Endothelial cell of umbilical vein (primary cell): Measurements from ENCODE around the gene LDLRAD3. TPM values are rescaled to one million over a fixed set of nuclear protein-coding genes. Genes with fewer than 3 reads are reported as not detected.

Experiments used
- BruUV-seq: library from RNA; stranded (reverse); fragments of 400-500 nt; replicated peaks from 2 replicates; lab custom pipeline; 2021; lab: Mats Ljungman, UMichigan
- CTCF ChIA-PET: fragments of 300-600, 350-600 bp; sonication (Branson Sonifier 250); formaldehyde crosslinking; loops from one replicate; lab custom pipeline; 2021; ENCODE audit warnings: antibody characterized with exemption, inconsistent platforms; lab: Charles Lee
- POLR2A ChIA-PET: fragments of 300-600, 350-600 bp; sonication (Branson Sonifier 250); formaldehyde crosslinking; loops from one replicate; lab custom pipeline; 2021; ENCODE audit warnings: antibody characterized with exemption, inconsistent platforms; lab: Charles Lee
- DNase-seq: peaks from one replicate; pipeline ENCODE4 v3.0.0-alpha.2; 2011; ENCODE audit warnings: low read depth, low spot score
- FAIRE-seq: peaks from 2 replicates; lab custom pipeline; 2011; peaks lifted over from hg19 to GRCh38; lab: Jason Lieb, UNC
- H2AFZ ChIP-seq: 2 replicates; pipeline ENCODE4 v1.6.0; 2012; ENCODE audit warnings: low read depth, low read length, control low read depth, inconsistent platforms
- H3K27ac ChIP-seq: 2 replicates; pipeline ENCODE4 v1.5.1; 2011; ENCODE audit warnings: low read depth, mild to moderate bottlenecking, control low read depth, low read length, moderate library complexity; ENCODE audit not compliant: insufficient read depth
- H3K27me3 ChIP-seq, 2 experiments: 2 replicates each; pipeline versions ENCODE4 v1.6.0 to v1.6.1; 2011; ENCODE audit warnings: low read length in 2 of 2, mixed read lengths in 1 of 2; ENCODE audit not compliant: control insufficient read depth in 2 of 2, insufficient read depth in 2 of 2
- H3K36me3 ChIP-seq, 2 experiments: 2 replicates in 1 of 2; 3 replicates in 1 of 2; pipeline ENCODE4 v1.5.1; 2011; ENCODE audit warnings: low read length in 2 of 2, mild to moderate bottlenecking in 1 of 2, moderate library complexity in 1 of 2; ENCODE audit not compliant: control insufficient read depth in 2 of 2, insufficient read depth in 2 of 2; ENCODE audit errors: extremely low read depth in 1 of 2
- H3K4me1 ChIP-seq: 3 replicates; pipeline ENCODE4 v1.5.1; 2011; ENCODE audit warnings: mild to moderate bottlenecking, low read length; ENCODE audit not compliant: control insufficient read depth, insufficient read depth; ENCODE audit errors: extremely low read depth
- H3K4me2 ChIP-seq: 2 replicates; pipeline ENCODE4 v1.6.1; 2011; ENCODE audit warnings: low read length, control low read depth, mixed read lengths; ENCODE audit not compliant: insufficient read depth
- H3K4me3 ChIP-seq, 3 experiments: fragments of 200-600 bp in 1 of 3; sonication (generic), shearing (Covaris generic) in 1 of 3; replicated peaks in 1 of 3; 2 replicates each; pipeline ENCODE4 v1.5.1; 2011 to 2016; ENCODE audit warnings: control low read depth in 3 of 3, low read length in 3 of 3, mild to moderate bottlenecking in 2 of 3, inconsistent platforms in 1 of 3, low read depth in 1 of 3, moderate library complexity in 1 of 3; ENCODE audit not compliant: insufficient read depth in 1 of 3
- H3K79me2 ChIP-seq: 2 replicates; pipeline ENCODE4 v1.6.0; 2012; ENCODE audit warnings: low read length, inconsistent platforms; ENCODE audit not compliant: control insufficient read depth, insufficient read depth
- H3K9ac ChIP-seq: replicated peaks from 2 replicates; pipeline ENCODE3; 2011; ENCODE audit warnings: low read length, control low read depth; ENCODE audit not compliant: insufficient read depth; ENCODE audit errors: extremely low read depth
- H3K9me1 ChIP-seq: replicated peaks from 3 replicates; pipeline ENCODE4 v1.6.0; 2011; ENCODE audit warnings: mild to moderate bottlenecking, low read length; ENCODE audit not compliant: control insufficient read depth, insufficient read depth; ENCODE audit errors: extremely low read depth
- H3K9me3 ChIP-seq: replicated peaks from 2 replicates; pipeline ENCODE4 v1.5.1; 2012; ENCODE audit warnings: low read length, inconsistent platforms; ENCODE audit not compliant: control insufficient read depth, insufficient read depth
- H4K20me1 ChIP-seq: replicated peaks from 2 replicates; pipeline ENCODE3; 2011; ENCODE audit warnings: mild to moderate bottlenecking, low read length; ENCODE audit not compliant: control insufficient read depth, insufficient read depth; ENCODE audit errors: extremely low read depth
- CTCF ChIP-seq, 2 donors: IDR thresholded peaks; 1 replicate in 1 of 2; 2 replicates in 1 of 2; pipeline ENCODE4 v1.5.1; 2011; ENCODE audit warnings: low read length in 2 of 2, mild to moderate bottlenecking in 2 of 2, moderate library complexity in 2 of 2, control low read depth in 1 of 2, inconsistent platforms in 1 of 2, low read depth in 1 of 2; ENCODE audit not compliant: insufficient read depth in 1 of 2; ENCODE audit errors: extremely low read depth in 1 of 2
- EZH2 ChIP-seq: IDR thresholded peaks from 2 replicates; pipeline ENCODE4 v1.6.1; 2012; ENCODE audit warnings: borderline replicate concordance, low read depth, mild to moderate bottlenecking, moderate library complexity, low read length, inconsistent platforms; ENCODE audit not compliant: severe bottlenecking
- FOS ChIP-seq: IDR thresholded peaks from 2 replicates; pipeline ENCODE4 v1.6.1; 2011; ENCODE audit warnings: mild to moderate bottlenecking, low read length, moderate library complexity, borderline replicate concordance; ENCODE audit not compliant: insufficient read depth
- GATA2 ChIP-seq: IDR thresholded peaks from 2 replicates; pipeline ENCODE4 v1.7.0; 2011; ENCODE audit warnings: low read depth, mild to moderate bottlenecking, moderate library complexity, mixed read lengths, low read length; ENCODE audit not compliant: insufficient read length, insufficient read depth
- JUN ChIP-seq: IDR thresholded peaks from 2 replicates; pipeline ENCODE4 v1.6.1; 2011; ENCODE audit warnings: borderline replicate concordance, low read depth; ENCODE audit not compliant: insufficient read length, insufficient read depth
- MAX ChIP-seq: IDR thresholded peaks from 2 replicates; pipeline ENCODE4 v1.6.1; 2011; ENCODE audit not compliant: insufficient read depth, insufficient read length
- MYC ChIP-seq: IDR thresholded peaks from one replicate; pipeline ENCODE4 v1.6.1; 2011; ENCODE audit warnings: mild to moderate bottlenecking, low read depth, low read length
- POLR2A ChIP-seq: IDR thresholded peaks from 2 replicates; pipeline ENCODE4 v1.6.1; 2012; ENCODE audit warnings: low read depth, mild to moderate bottlenecking, control low read depth, low read length
- POLR2AphosphoS5 ChIP-seq: IDR thresholded peaks from 2 replicates; pipeline ENCODE4 v1.6.1; 2012; ENCODE audit warnings: low read depth, mild to moderate bottlenecking, control low read depth, low read length, moderate library complexity; ENCODE audit not compliant: insufficient read depth
- dilution Hi-C: fragments of 300-500 bp; cut with MboI; formaldehyde crosslinking; loops from one replicate; pipeline ENCODE4 v1.15.0; 2019; ENCODE audit warnings: low sequenced_read_pairs; ENCODE audit not compliant: extremely low pct_ligation_motif_present
- intact Hi-C: fragments of 100-400 bp; cut with micrococcal nuclease; formaldehyde crosslinking; loops from one replicate; pipeline ENCODE4 v1.10.0; 2022
- polyA plus RNA-seq, 4 experiments: library from polyadenylated mRNA; depleted of rRNA in 3 of 4; stranded (reverse) in 3 of 4; unstranded in 1 of 4; fragments of >200 nt; gene quantifications; 2 replicates each; pipeline versions ENCODE4 v1.2.1 to v1.2.3, GENCODE V29; 2011 to 2012; ENCODE audit warnings: missing spikeins in 1 of 4
- total RNA-seq: library from RNA; stranded (reverse); gene quantifications from 2 replicates; pipeline ENCODE4 v1.2.3, GENCODE V29; 2021

LDLRAD3 gene
- total and polyA plus RNA-seq, 2 donors (not counting 3 experiments of a cell fraction or from before 2014, with no cell fraction given), result 17.9 to 25.1 TPM

GRCh38 chr11:35970445-35970844 is 26.6 kb downstream of the LDLRAD3 start:
- no TSS peak for BruUV-seq
- H3K9ac ChIP-seq, result no peak overlapping the region
- intact Hi-C loops, result no loop called here
- no peaks in the 10 kb centered on the region for H3K27me3 ChIP-seq
- no peak overlapping the region for H2AFZ ChIP-seq
- dilution Hi-C loops, result no loop called here
- ChIA-PET CTCF (interaction anchor here (1.8 kb wide), 1 partner anchor 288 kb away, joined by 4 read pairs; no protein-coding TSS in a partner anchor), POLR2A (no interaction called here)
- peaks cover 45% of the 10 kb centered on the region for H3K79me2 ChIP-seq
- no peak overlapping the region for H3K4me3 ChIP-seq
- DNase-seq, result no peak
- no peak overlapping the region for H3K4me2 ChIP-seq
- no peak overlapping the region for H3K27ac ChIP-seq
- no peak for TF ChIP-seq FOS
- TF ChIP-seq POLR2AphosphoS5, result no peak
- no peak for TF ChIP-seq EZH2
- TF ChIP-seq CTCF (IDR thresholded peaks at IDR 0.05; ENCODE audit: extremely low read depth in 1 of 2, insufficient read depth in 1 of 2, low read depth in 1 of 2, low read length in 2 of 2), result no peak
- no peak for TF ChIP-seq MYC
- TF ChIP-seq MAX, result no peak
- no peak for TF ChIP-seq POLR2A
- no peak for TF ChIP-seq GATA2
- no peak for TF ChIP-seq JUN
- H3K4me1 ChIP-seq, result no peaks in the 10 kb centered on the region
- no peaks in the 10 kb centered on the region for H3K36me3 ChIP-seq
- no peaks in the 10 kb centered on the region for H3K9me3 ChIP-seq
- no peaks in the 10 kb centered on the region for H4K20me1 ChIP-seq
- H3K9me1 ChIP-seq, result no peaks in the 10 kb centered on the region
- FAIRE-seq, result no peak
